H1 (cell line): ENCODE data around the gene DCAF17.

Experiments used
- EZH2 ChIP-seq: fragments of 200-600 bp; sonication (generic); IDR thresholded peaks from 2 replicates; pipeline ENCODE4 v1.7.1; 2012; ENCODE audit warnings: low read depth, mild to moderate bottlenecking, moderate library complexity, low read length, inconsistent platforms; ENCODE audit not compliant: severe bottlenecking
- KDM5A ChIP-seq: fragments of 200-600 bp; IDR thresholded peaks from 2 replicates; pipeline ENCODE4 v1.7.1; 2012; ENCODE audit warnings: mild to moderate bottlenecking, low read length, inconsistent platforms, mixed read lengths
- NRF1 ChIP-seq: IDR thresholded peaks from 2 replicates; pipeline ENCODE4 v1.6.1; 2011; ENCODE audit warnings: mild to moderate bottlenecking, low read depth, low read length, improper control_type of control experiment
- PHF8 ChIP-seq: fragments of 200-600 bp; sonication (generic); conservative IDR thresholded peaks from 2 replicates; pipeline ENCODE4 v1.7.1; 2012; ENCODE audit warnings: low read depth, mild to moderate bottlenecking, inconsistent platforms, low read length, moderate library complexity
- POLR2A ChIP-seq, 2 experiments: IDR thresholded peaks; 1 replicate in 1 of 2; 2 replicates in 1 of 2; pipeline ENCODE4 v1.6.1; 2011; ENCODE audit warnings: low read depth in 2 of 2, low read length in 2 of 2, mild to moderate bottlenecking in 2 of 2; ENCODE audit errors: control extremely low read depth in 1 of 2
- POLR2AphosphoS5 ChIP-seq: IDR thresholded peaks from 2 replicates; pipeline ENCODE4 v1.6.1; 2011; ENCODE audit warnings: low read depth, low read length
- RAD21 ChIP-seq, 2 experiments: IDR thresholded peaks in 1 of 2; conservative IDR thresholded peaks in 1 of 2; 2 replicates each; pipeline ENCODE4 v1.6.1; 2011; ENCODE audit warnings: low read depth in 2 of 2, low read length in 2 of 2, improper control_type of control experiment in 1 of 2, inconsistent platforms in 1 of 2, mild to moderate bottlenecking in 1 of 2, moderate library complexity in 1 of 2
- RBBP5 ChIP-seq: IDR thresholded peaks from 2 replicates; pipeline ENCODE4 v1.7.1; 2012; ENCODE audit warnings: low read depth, mild to moderate bottlenecking, inconsistent platforms, low read length, moderate library complexity, borderline replicate concordance
- SIN3A ChIP-seq, 2 experiments: IDR thresholded peaks in 1 of 2; conservative IDR thresholded peaks in 1 of 2; 2 replicates each; pipeline ENCODE4 v1.6.1; 2011 to 2012; ENCODE audit warnings: low read length in 2 of 2, improper control_type of control experiment in 1 of 2, low read depth in 1 of 2, mild to moderate bottlenecking in 1 of 2
- SIX5 ChIP-seq: IDR thresholded peaks from 2 replicates; pipeline ENCODE4 v1.6.1; 2011; ENCODE audit warnings: mild to moderate bottlenecking, low read depth, low read length
- TAF1 ChIP-seq: IDR thresholded peaks from 2 replicates; pipeline ENCODE4 v1.6.1; 2011; ENCODE audit warnings: mild to moderate bottlenecking, low read depth, low read length
- TF ChIP-seq, protein P1 (sequence below), 3 experiments: IDR thresholded peaks; 1 replicate in 2 of 3; 2 replicates in 1 of 3; pipeline versions ENCODE4 v1.5.1 to v1.6.1; 2011; ENCODE audit warnings: low read length in 3 of 3, mild to moderate bottlenecking in 3 of 3, inconsistent platforms in 2 of 3, low read depth in 1 of 3, moderate library complexity in 1 of 3; ENCODE audit not compliant: insufficient read depth in 1 of 3; ENCODE audit errors: control extremely low read depth in 1 of 3
- TF ChIP-seq, protein P2 (sequence below): IDR thresholded peaks from 2 replicates; pipeline ENCODE4 v1.6.1; 2012; ENCODE audit warnings: inconsistent platforms

DNA sequence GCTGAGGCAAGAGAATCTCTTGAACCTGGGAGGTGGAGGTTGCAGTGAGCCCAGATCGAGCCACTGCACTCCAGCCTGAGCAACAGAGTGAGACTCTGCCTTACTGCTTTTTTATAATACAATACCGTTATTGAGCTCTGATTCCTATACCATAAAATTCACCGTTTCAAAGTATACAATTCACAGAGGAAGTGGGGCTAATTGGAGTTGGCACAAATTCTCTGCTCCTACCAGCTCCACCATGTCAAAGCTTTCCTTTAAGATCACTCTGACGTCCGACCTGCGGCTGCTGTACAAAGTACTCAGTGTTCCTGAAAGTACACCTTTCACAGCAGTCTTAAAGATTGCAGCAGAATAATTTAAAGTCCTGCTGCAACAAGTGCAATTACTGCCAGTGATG, 58.6 kb downstream of the DCAF17 start:
- TF ChIP-seq KDM5A (no peak), SIN3A (conservative IDR thresholded peaks at IDR 0.05 in 1 of 2, IDR thresholded peaks at IDR 0.05 in 1 of 2; ENCODE audit: low read depth in 1 of 2, low read length in 2 of 2) (no peak), POLR2AphosphoS5 (no peak), RBBP5 (no peak), POLR2A (IDR thresholded peaks at IDR 0.05; ENCODE audit: control extremely low read depth in 1 of 2, low read depth in 2 of 2, low read length in 2 of 2) (no peak), RAD21 (IDR thresholded peaks at IDR 0.05 in 1 of 2, conservative IDR thresholded peaks at IDR 0.05 in 1 of 2; ENCODE audit: low read depth in 2 of 2, low read length in 2 of 2) (no peak), TAF1 (no peak), EZH2 (no peak), NRF1 (no peak), PHF8 (no peak), SIX5 (no peak)
- TF ChIP-seq, protein P1, sequence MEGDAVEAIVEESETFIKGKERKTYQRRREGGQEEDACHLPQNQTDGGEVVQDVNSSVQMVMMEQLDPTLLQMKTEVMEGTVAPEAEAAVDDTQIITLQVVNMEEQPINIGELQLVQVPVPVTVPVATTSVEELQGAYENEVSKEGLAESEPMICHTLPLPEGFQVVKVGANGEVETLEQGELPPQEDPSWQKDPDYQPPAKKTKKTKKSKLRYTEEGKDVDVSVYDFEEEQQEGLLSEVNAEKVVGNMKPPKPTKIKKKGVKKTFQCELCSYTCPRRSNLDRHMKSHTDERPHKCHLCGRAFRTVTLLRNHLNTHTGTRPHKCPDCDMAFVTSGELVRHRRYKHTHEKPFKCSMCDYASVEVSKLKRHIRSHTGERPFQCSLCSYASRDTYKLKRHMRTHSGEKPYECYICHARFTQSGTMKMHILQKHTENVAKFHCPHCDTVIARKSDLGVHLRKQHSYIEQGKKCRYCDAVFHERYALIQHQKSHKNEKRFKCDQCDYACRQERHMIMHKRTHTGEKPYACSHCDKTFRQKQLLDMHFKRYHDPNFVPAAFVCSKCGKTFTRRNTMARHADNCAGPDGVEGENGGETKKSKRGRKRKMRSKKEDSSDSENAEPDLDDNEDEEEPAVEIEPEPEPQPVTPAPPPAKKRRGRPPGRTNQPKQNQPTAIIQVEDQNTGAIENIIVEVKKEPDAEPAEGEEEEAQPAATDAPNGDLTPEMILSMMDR (IDR thresholded peaks at IDR 0.05; ENCODE audit: control extremely low read depth in 1 of 3, insufficient read depth in 1 of 3, low read depth in 1 of 3, low read length in 3 of 3), result no peak
- TF ChIP-seq, protein P2, sequence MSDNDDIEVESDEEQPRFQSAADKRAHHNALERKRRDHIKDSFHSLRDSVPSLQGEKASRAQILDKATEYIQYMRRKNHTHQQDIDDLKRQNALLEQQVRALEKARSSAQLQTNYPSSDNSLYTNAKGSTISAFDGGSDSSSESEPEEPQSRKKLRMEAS, result no peak
